ENCODE measurements around the gene DLG2. TPM values are rescaled to one million over a fixed set of nuclear protein-coding genes. Genes with fewer than 3 reads are reported as not detected.

DLG2 gene
- polyA plus RNA-seq, 3 donors, result 0.24 to 0.39 TPM; not detected in 1

DNA sequence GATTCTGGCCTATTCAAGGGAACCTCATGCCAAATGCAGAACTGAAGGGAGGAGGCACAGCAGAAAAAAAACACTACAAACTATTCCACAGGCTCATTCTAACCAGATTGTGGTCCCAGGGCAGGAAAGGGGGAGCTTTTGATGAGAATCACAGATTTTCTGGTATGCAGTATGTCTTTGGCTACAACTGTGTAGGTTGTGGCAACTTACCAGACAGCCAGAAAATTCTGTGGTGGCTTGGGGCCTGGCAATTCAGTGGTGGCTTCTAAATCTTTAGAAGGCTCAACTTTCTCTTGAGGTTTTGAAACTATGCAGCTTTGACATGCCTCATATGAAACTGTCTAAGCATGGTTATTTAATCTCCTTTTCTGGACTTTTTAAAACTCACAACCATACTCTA, 1490.2 kb downstream of the DLG2 start:
- H3K79me2 ChIP-seq (ENCODE audit: insufficient read depth, low read length), result no peaks in the 10 kb centered on the region
- H3K4me2 ChIP-seq (replicated peaks; ENCODE audit: extremely low read depth, low read length, poor library complexity, severe bottlenecking), result no peak overlapping the region
- H3K27me3 ChIP-seq (ENCODE audit: control insufficient read depth in 2 of 2, insufficient read depth in 2 of 2, low read length in 2 of 2), result no peaks in the 10 kb centered on the region
- no peak for DNase-seq
- H3K9ac ChIP-seq (ENCODE audit: insufficient read depth, low read length, poor library complexity, severe bottlenecking), result no peak overlapping the region
- H3K36me3 Mint-ChIP-seq, result no peaks in the 10 kb centered on the region
- TF ChIP-seq, protein P1, sequence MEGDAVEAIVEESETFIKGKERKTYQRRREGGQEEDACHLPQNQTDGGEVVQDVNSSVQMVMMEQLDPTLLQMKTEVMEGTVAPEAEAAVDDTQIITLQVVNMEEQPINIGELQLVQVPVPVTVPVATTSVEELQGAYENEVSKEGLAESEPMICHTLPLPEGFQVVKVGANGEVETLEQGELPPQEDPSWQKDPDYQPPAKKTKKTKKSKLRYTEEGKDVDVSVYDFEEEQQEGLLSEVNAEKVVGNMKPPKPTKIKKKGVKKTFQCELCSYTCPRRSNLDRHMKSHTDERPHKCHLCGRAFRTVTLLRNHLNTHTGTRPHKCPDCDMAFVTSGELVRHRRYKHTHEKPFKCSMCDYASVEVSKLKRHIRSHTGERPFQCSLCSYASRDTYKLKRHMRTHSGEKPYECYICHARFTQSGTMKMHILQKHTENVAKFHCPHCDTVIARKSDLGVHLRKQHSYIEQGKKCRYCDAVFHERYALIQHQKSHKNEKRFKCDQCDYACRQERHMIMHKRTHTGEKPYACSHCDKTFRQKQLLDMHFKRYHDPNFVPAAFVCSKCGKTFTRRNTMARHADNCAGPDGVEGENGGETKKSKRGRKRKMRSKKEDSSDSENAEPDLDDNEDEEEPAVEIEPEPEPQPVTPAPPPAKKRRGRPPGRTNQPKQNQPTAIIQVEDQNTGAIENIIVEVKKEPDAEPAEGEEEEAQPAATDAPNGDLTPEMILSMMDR (IDR thresholded peaks at IDR 0.05), result no peak
- no peak overlapping the region for H3K27ac Mint-ChIP-seq
- no peak overlapping the region for H3K27ac ChIP-seq (ENCODE audit: low read depth in 1 of 2, low read length in 2 of 2)
- no peak overlapping the region for H3K4me3 Mint-ChIP-seq
- peaks cover 0 to 5% (median 0%) of the 10 kb centered on the region in 7 donors for H3K9me3 Mint-ChIP-seq
- no peaks in the 10 kb centered on the region for H3K9me3 ChIP-seq (replicated peaks in 1 of 2; ENCODE audit: control insufficient read depth in 1 of 2, insufficient read depth in 1 of 2, low read length in 2 of 2)
- intact Hi-C loops (cut with micrococcal nuclease), result no loop called here
- H3K4me3 ChIP-seq (replicated peaks in 1 of 3; ENCODE audit: low read depth in 2 of 3, low read length in 3 of 3), result no peak overlapping the region
- H2AFZ ChIP-seq (ENCODE audit: insufficient read depth, low read depth, low read length, poor library complexity, severe bottlenecking), result no peak overlapping the region
- H3K27me3 Mint-ChIP-seq (ENCODE audit: low read depth in 3 of 3), result no peaks in the 10 kb centered on the region
- no peaks in the 10 kb centered on the region for H3K4me1 Mint-ChIP-seq
- no peaks in the 10 kb centered on the region for H4K20me1 ChIP-seq (ENCODE audit: insufficient read depth, low read length)
- H3K36me3 ChIP-seq (replicated peaks in 1 of 2; ENCODE audit: control insufficient read depth in 1 of 2, insufficient read depth in 2 of 2, low read length in 2 of 2), result no peaks in the 10 kb centered on the region
- H3K4me1 ChIP-seq (ENCODE audit: control insufficient read depth in 1 of 2, insufficient read depth in 2 of 2, low read length in 2 of 2), result no peaks in the 10 kb centered on the region

DNA sequence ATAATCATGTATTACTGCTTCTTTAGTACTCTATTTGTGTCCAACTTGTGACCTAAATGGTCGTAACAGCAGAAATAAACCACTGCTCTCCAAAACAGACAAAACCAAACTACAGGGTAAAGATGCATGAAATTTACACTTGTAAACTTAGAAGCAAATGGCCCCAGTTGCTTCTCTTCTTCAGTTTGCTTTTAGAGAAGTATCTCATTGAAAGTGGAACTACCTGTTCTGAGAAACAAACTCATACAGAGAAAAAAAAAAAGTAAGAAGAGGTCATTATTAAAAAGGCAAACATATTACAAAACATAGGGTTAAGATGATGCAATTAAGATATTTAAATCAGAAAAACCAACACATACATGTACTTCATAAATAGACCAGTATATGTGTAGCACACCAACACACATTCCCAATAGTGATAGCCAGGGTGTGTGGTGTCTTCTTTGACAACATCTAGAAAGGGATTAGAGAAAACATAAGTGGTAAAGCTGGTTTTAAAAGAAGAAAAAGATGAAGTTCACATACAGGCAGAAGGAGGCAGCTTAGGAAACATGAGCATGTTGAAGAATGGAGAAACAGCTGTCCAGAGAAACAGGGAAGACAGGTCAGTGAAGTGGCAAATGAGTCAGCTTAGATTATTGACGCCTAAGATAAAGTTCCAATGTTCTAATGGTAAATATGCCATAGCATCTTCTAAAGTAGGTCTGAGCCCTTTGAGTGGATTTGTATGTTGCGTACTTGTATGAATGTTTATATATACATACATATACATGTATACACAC, 1496.3 kb downstream of the DLG2 start:
- H3K9me3 ChIP-seq (replicated peaks in 1 of 2; ENCODE audit: control insufficient read depth in 1 of 2, insufficient read depth in 1 of 2, low read length in 2 of 2), result no peaks in the 10 kb centered on the region
- no peaks in the 10 kb centered on the region for H3K27me3 ChIP-seq (ENCODE audit: control insufficient read depth in 2 of 2, insufficient read depth in 2 of 2, low read length in 2 of 2)
- H3K4me1 ChIP-seq (ENCODE audit: control insufficient read depth in 1 of 2, insufficient read depth in 2 of 2, low read length in 2 of 2), result no peaks in the 10 kb centered on the region
- no peaks in the 10 kb centered on the region for H3K36me3 ChIP-seq (replicated peaks in 1 of 2; ENCODE audit: control insufficient read depth in 1 of 2, insufficient read depth in 2 of 2, low read length in 2 of 2)
- Mint-ChIP-seq H3K4me1 (no peaks in the 10 kb centered on the region), H3K27me3 (ENCODE audit: low read depth in 3 of 3) (no peaks in the 10 kb centered on the region), H3K4me3 (no peak overlapping the region), H3K36me3 (no peaks in the 10 kb centered on the region), H3K27ac (no peak overlapping the region), H3K9me3 (peaks cover 0 to 3% (median 0%) of the 10 kb centered on the region in 7 donors)
- no peaks in the 10 kb centered on the region for H4K20me1 ChIP-seq (ENCODE audit: insufficient read depth, low read length)
- DNase-seq, result no peak
- H2AFZ ChIP-seq (ENCODE audit: insufficient read depth, low read depth, low read length, poor library complexity, severe bottlenecking), result no peak overlapping the region
- WGBS (ENCODE audit: insufficient coverage), result no CpG with 5 or more reads among the region's 3 CpGs
- no peak overlapping the region for H3K27ac ChIP-seq (ENCODE audit: low read depth in 1 of 2, low read length in 2 of 2)
- no peaks in the 10 kb centered on the region for H3K79me2 ChIP-seq (ENCODE audit: insufficient read depth, low read length)
- intact Hi-C loops (cut with micrococcal nuclease), result no loop called here
- TF ChIP-seq, protein P1 (IDR thresholded peaks at IDR 0.05), result no peak
- no peak overlapping the region for H3K4me3 ChIP-seq (replicated peaks in 1 of 3; ENCODE audit: low read depth in 2 of 3, low read length in 3 of 3)
- no peak overlapping the region for H3K9ac ChIP-seq (ENCODE audit: insufficient read depth, low read length, poor library complexity, severe bottlenecking)
- no peak overlapping the region for H3K4me2 ChIP-seq (replicated peaks; ENCODE audit: extremely low read depth, low read length, poor library complexity, severe bottlenecking)

All from CD14-positive monocyte (primary cell).